Activated naive CD8-positive, alpha-beta T cell treated with anti-CD3 and anti-CD28 coated beads, Interleukin-2, amount 50 U/mL, for 24 hours (primary cell): Measurements from ENCODE around the gene PCED1A.

Source experiments
- ATAC-seq: fragments of 150-1000 bp; cut with Tn5 transposase; one replicate; pipeline ENCODE4 v1.10.0; 2021
- DNase-seq: peaks from one replicate; pipeline ENCODE4 v3.0.0; 2021
- H3K27ac Mint-ChIP-seq: one replicate; pipeline ENCODE4 v1.8.0; 2021; ENCODE audit warnings: mild to moderate bottlenecking, mixed read lengths
- H3K27me3 Mint-ChIP-seq: one replicate; pipeline ENCODE4 v1.8.0; 2021; ENCODE audit warnings: mixed read lengths
- H3K36me3 Mint-ChIP-seq: one replicate; pipeline ENCODE4 v1.8.0; 2021; ENCODE audit warnings: low read depth, mixed read lengths
- H3K4me1 Mint-ChIP-seq: one replicate; pipeline ENCODE4 v1.8.0; 2021; ENCODE audit warnings: mixed read lengths
- H3K4me3 Mint-ChIP-seq: one replicate; pipeline ENCODE4 v1.8.0; 2021; ENCODE audit warnings: mild to moderate bottlenecking, moderate library complexity, mixed read lengths
- H3K9me3 Mint-ChIP-seq: one replicate; pipeline ENCODE4 v1.8.0; 2021; ENCODE audit warnings: mixed read lengths

PCED1A gene

GRCh38 chr20:2840138-2840966 is at the start of gene PCED1A, which contains the start of gene VPS16:
Gene PCED1A (minus strand): TSS chr20:2840655. CDS start chr20:2839912, 743 bp downstream.
Gene VPS16 (plus strand): TSS chr20:2840745. CDS start chr20:2840775, 30 bp downstream.
- no peaks in the 10 kb centered on the region for H3K27me3 Mint-ChIP-seq
- H3K9me3 Mint-ChIP-seq = no peaks in the 10 kb centered on the region
- ATAC-seq = peak; percentile 99
- peaks cover 20% of the 10 kb centered on the region for H3K36me3 Mint-ChIP-seq
- peak within 1 kb of the TSS; percentile 91 for H3K27ac Mint-ChIP-seq
- H3K4me3 Mint-ChIP-seq = peak within 1 kb of the TSS; percentile 90
- peaks cover 50% of the 10 kb centered on the region for H3K4me1 Mint-ChIP-seq
- peak; percentile 90 for DNase-seq

GRCh38 chr20:2889797-2890196 is 49.3 kb upstream of the PCED1A start:
- H3K36me3 Mint-ChIP-seq = peaks cover 16% of the 10 kb centered on the region
- peaks cover 4% of the 10 kb centered on the region for H3K9me3 Mint-ChIP-seq
- ATAC-seq (no peak), DNase-seq (no peak)
- H3K27ac Mint-ChIP-seq = no peak overlapping the region
- peaks cover 61% of the 10 kb centered on the region for H3K4me1 Mint-ChIP-seq
- H3K27me3 Mint-ChIP-seq = no peaks in the 10 kb centered on the region
- no peak overlapping the region for H3K4me3 Mint-ChIP-seq

GRCh38 chr20:2889209-2889608 is 48.8 kb upstream of the PCED1A start:
- Mint-ChIP-seq H3K36me3 (peaks cover 13% of the 10 kb centered on the region), H3K27ac (no peak overlapping the region), H3K4me3 (no peak overlapping the region), H3K27me3 (no peaks in the 10 kb centered on the region), H3K4me1 (peaks cover 66% of the 10 kb centered on the region), H3K9me3 (peaks cover 2% of the 10 kb centered on the region)
- DNase-seq = no peak
- no peak for ATAC-seq

- H3K9me3 Mint-ChIP-seq = no peaks in the 10 kb centered on the region
- H3K36me3 Mint-ChIP-seq = peaks cover 16% of the 10 kb centered on the region
- peak overlapping the region; percentile 3 for H3K27ac Mint-ChIP-seq
- ATAC-seq (no peak), DNase-seq (no peak)
- no peaks in the 10 kb centered on the region for H3K27me3 Mint-ChIP-seq
- H3K4me3 Mint-ChIP-seq = no peak overlapping the region
- H3K4me1 Mint-ChIP-seq = peaks cover 71% of the 10 kb centered on the region
These were observed 47.9 kb upstream of the PCED1A start for GRCh38 chr20:2888224-2888955.

DNA sequence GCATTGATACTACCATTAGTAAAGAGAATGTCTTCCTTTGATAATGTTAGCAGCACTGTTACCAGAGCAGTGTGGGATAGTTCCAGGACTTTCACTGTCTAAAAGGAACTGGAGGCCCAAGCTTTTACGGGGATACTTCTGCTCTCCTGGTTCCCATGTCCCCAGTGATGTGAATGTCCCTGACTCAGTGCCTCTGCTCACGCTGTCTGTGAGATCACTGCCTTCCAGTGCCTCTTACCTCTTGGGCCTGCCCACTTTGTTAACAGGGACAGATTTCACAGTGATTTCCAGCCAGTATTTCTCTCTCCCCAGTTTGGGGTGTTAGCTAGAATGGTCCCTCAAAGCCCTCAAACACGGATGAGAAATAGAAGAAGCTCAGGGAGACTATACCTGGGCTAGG is 47.3 kb upstream of the PCED1A start:
- H3K4me1 Mint-ChIP-seq = peaks cover 73% of the 10 kb centered on the region
- H3K36me3 Mint-ChIP-seq = peaks cover 16% of the 10 kb centered on the region
- H3K9me3 Mint-ChIP-seq = no peaks in the 10 kb centered on the region
- ATAC-seq = no peak
- DNase-seq = no peak
- H3K27ac Mint-ChIP-seq = no peak overlapping the region
- no peaks in the 10 kb centered on the region for H3K27me3 Mint-ChIP-seq
- no peak overlapping the region for H3K4me3 Mint-ChIP-seq

- ATAC-seq (no peak), DNase-seq (no peak)
- H3K27ac Mint-ChIP-seq = peak overlapping the region; percentile 2
- no peak overlapping the region for H3K4me3 Mint-ChIP-seq
- peaks cover 10% of the 10 kb centered on the region for H3K36me3 Mint-ChIP-seq
- no peaks in the 10 kb centered on the region for H3K9me3 Mint-ChIP-seq
- peaks cover 56% of the 10 kb centered on the region for H3K4me1 Mint-ChIP-seq
- no peaks in the 10 kb centered on the region for H3K27me3 Mint-ChIP-seq
These were observed 43.5 kb upstream of the PCED1A start for GRCh38 chr20:2883726-2884637.

GRCh38 chr20:2880650-2881049 is 40.2 kb upstream of the PCED1A start:
- DNase-seq (no peak), ATAC-seq (no peak)
- peaks cover 25% of the 10 kb centered on the region for H3K36me3 Mint-ChIP-seq
- no peak overlapping the region for H3K27ac Mint-ChIP-seq
- H3K4me1 Mint-ChIP-seq = peaks cover 53% of the 10 kb centered on the region
- no peaks in the 10 kb centered on the region for H3K9me3 Mint-ChIP-seq
- no peak overlapping the region for H3K4me3 Mint-ChIP-seq
- no peaks in the 10 kb centered on the region for H3K27me3 Mint-ChIP-seq

DNA sequence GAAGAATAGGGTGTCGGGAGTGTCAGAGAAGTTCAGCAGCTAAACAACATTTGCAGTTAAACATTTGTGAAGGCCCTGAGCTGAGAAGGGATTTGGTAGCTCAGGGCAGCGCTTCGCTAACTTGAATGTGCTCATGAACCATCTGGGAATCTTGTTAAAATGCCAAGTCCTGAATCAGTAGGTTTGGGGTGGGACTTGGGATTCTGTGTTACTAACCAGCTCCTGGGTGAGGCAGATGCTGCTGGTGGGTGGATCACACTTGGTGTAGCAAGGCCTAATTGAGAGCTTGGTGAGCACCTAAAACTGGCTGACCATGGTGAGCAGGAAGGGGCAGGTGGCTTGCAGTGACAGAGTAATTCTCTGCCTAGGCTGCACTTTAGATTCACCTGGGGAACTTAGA is 38.7 kb upstream of the PCED1A start:
- DNase-seq (no peak), ATAC-seq (no peak)
- Mint-ChIP-seq H3K27me3 (no peaks in the 10 kb centered on the region), H3K9me3 (no peaks in the 10 kb centered on the region), H3K4me1 (peaks cover 52% of the 10 kb centered on the region), H3K36me3 (peaks cover 34% of the 10 kb centered on the region), H3K27ac (no peak overlapping the region), H3K4me3 (no peak overlapping the region)

GRCh38 chr20:2878515-2878914 is 38.1 kb upstream of the PCED1A start:
- DNase-seq (no peak), ATAC-seq (no peak)
- no peak overlapping the region for H3K4me3 Mint-ChIP-seq
- peaks cover 31% of the 10 kb centered on the region for H3K36me3 Mint-ChIP-seq
- H3K27ac Mint-ChIP-seq = no peak overlapping the region
- no peaks in the 10 kb centered on the region for H3K9me3 Mint-ChIP-seq
- H3K27me3 Mint-ChIP-seq = no peaks in the 10 kb centered on the region
- H3K4me1 Mint-ChIP-seq = peaks cover 48% of the 10 kb centered on the region

GRCh38 chr20:2875690-2876203 is 35.3 kb upstream of the PCED1A start:
- Mint-ChIP-seq H3K9me3 (no peaks in the 10 kb centered on the region), H3K27ac (no peak overlapping the region), H3K4me1 (peaks cover 56% of the 10 kb centered on the region), H3K36me3 (peaks cover 27% of the 10 kb centered on the region), H3K4me3 (peak overlapping the region; percentile 7), H3K27me3 (no peaks in the 10 kb centered on the region)
- DNase-seq = no peak
- ATAC-seq = no peak

DNA sequence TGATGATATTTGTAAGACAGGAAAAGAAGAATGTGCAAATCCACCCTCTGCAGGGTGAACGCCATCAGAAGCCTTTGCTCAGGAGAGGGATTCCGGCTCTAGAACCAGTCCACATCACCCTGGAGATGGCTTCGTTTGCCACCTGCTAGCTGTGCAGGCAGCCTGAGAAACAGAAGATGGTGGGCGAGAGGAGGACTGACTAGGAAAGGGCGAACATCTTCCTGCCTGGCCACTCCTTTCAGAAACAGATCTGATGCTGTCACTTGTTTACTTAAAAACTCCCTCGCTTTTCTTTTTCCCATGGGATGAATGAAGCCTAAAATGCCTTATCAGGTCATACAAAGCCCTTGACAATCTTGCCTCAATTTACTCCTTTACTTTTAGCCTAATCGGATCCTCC is 34.0 kb upstream of the PCED1A start:
- Mint-ChIP-seq H3K36me3 (peaks cover 27% of the 10 kb centered on the region), H3K4me1 (peaks cover 60% of the 10 kb centered on the region), H3K9me3 (no peaks in the 10 kb centered on the region), H3K4me3 (peak overlapping the region; percentile 84), H3K27me3 (no peaks in the 10 kb centered on the region), H3K27ac (peak overlapping the region; percentile 61)
- DNase-seq (peak; percentile 29), ATAC-seq (no peak)

DNA sequence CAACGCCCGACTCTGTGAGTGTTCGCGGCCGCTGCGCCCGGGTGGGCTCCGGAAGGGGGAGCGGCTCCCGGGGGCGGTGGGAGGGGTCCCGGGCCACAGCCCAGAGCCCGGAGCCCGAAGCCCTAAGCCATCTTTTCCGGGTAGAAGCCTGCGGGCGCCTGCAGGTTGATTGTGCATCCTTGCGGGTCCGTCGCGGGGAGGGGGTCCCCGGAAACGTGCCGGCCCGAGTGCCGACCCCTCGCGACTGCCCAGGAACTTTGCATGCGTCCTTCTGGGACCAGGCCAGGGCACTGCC is 33.2 kb upstream of the PCED1A start:
- ATAC-seq (peak; percentile 44), DNase-seq (peak; percentile 70)
- Mint-ChIP-seq H3K27ac (peak overlapping the region; percentile 61), H3K27me3 (no peaks in the 10 kb centered on the region), H3K4me1 (peaks cover 62% of the 10 kb centered on the region), H3K4me3 (peak overlapping the region; percentile 84), H3K9me3 (no peaks in the 10 kb centered on the region), H3K36me3 (peaks cover 25% of the 10 kb centered on the region)

DNA sequence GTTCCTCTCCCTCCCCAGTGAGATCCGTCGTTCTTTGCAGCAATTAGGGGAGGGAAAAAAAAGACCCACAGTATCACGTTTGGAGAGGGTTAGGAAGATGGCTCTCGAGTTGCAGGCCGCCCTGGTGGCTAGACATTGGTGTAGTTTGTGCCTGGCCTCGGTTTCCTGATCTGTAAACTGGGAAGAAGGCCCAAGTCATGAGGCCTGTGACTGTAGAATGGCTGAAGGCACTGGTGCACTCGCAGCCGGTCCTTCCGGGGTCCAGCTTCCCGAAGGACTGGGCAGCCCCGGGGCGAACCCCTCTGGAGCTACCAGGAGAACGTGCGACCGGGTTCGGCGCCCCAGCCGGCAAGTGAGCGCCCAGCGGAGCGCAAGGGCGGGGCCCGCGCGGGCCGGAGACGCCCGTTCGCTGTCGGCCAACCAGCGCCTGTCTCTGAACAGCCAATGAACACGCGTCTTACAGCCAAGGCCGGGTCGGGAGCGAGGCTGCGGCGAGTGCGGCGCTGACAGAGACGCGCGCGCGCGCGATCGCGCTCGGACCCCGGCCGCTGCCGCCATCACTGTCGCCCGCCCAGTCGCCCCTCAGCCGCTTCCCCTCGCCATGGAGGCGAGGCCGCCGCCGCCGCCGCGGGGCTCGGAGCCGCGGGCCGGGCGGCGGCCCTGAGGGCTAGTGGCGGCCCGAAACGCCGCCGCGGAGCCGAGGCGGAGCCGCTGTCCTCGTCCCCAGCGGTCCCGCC is 32.7 kb upstream of the PCED1A start, which contains the start of gene PTPRA:
PTPRA (plus strand) TSS at position 472 of the 737 bp plus-strand sequence. CDS start 90,797 bp downstream, outside the sequence.
- H3K4me1 Mint-ChIP-seq = peaks cover 61% of the 10 kb centered on the region

More for the DNA sequence above, 32.7 kb upstream of the PCED1A start, which contains the start of gene PTPRA:
- Mint-ChIP-seq H3K9me3 (no peaks in the 10 kb centered on the region), H3K27me3 (no peaks in the 10 kb centered on the region), H3K27ac (peak within 1 kb of the TSS; percentile 82), H3K36me3 (peaks cover 20% of the 10 kb centered on the region), H3K4me3 (peak within 1 kb of the TSS; percentile 84)
- DNase-seq (peak; percentile 94), ATAC-seq (peak; percentile 91)
